HG03139 (cell line): Measurements from ENCODE around the gene SLC13A1.
"Not testable (repeated sequence)": the region's sequence is repeated elsewhere in the genome, so short reads cannot be mapped to it uniquely, and the experiment has no call there.

ENCODE experiments used
- ATAC-seq: cut with Tn5 transposase; IDR thresholded peaks from one replicate; pipeline ENCODE4 v1.9.1; 2021; ENCODE audit not compliant: unreplicated experiment

The SLC13A1 gene, protein sequence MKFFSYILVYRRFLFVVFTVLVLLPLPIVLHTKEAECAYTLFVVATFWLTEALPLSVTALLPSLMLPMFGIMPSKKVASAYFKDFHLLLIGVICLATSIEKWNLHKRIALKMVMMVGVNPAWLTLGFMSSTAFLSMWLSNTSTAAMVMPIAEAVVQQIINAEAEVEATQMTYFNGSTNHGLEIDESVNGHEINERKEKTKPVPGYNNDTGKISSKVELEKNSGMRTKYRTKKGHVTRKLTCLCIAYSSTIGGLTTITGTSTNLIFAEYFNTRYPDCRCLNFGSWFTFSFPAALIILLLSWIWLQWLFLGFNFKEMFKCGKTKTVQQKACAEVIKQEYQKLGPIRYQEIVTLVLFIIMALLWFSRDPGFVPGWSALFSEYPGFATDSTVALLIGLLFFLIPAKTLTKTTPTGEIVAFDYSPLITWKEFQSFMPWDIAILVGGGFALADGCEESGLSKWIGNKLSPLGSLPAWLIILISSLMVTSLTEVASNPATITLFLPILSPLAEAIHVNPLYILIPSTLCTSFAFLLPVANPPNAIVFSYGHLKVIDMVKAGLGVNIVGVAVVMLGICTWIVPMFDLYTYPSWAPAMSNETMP

DNA sequence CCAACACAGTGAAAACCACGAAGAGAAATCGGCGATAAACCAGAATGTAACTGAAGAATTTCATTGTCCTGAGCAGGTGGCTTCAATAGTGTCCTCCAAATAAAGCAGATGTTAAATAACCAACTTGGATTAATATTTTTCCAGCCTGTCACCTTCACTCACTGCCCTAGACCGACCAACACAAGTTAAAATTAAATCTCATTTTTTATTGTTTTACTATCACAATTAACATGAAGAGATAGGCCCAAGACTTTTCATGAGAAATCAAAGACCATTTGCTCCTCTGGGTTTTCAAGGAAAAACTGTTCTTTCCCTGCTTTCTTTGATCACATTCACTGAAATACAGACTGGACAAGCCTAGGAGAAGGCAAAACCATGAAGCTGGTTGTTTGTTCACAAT, at the start of gene SLC13A1:
TSS of gene SLC13A1 (minus strand) at position 87 of the 400 bp plus-strand sequence. CDS start at position 64, 23 bp downstream.
- ATAC-seq: no peak

DNA sequence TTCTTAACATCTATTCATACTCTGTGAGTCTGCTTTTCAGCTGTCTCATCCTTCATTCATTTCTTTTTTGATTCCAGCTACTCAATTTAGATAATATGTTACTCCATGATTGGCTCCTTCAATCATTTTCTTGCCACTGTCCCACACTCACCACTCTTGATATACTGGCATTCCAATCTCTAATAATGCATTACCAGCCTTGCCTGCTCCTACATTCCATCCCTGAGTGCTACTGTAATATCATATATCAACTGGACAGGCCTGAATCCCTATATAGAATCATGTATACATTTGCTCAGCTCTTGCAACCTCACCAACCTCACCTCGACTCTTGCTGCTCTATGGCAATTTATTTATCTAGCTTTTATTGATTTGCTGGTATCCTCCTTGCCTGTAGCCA, 45.0 kb upstream of the SLC13A1 start:
- no peak for ATAC-seq

DNA sequence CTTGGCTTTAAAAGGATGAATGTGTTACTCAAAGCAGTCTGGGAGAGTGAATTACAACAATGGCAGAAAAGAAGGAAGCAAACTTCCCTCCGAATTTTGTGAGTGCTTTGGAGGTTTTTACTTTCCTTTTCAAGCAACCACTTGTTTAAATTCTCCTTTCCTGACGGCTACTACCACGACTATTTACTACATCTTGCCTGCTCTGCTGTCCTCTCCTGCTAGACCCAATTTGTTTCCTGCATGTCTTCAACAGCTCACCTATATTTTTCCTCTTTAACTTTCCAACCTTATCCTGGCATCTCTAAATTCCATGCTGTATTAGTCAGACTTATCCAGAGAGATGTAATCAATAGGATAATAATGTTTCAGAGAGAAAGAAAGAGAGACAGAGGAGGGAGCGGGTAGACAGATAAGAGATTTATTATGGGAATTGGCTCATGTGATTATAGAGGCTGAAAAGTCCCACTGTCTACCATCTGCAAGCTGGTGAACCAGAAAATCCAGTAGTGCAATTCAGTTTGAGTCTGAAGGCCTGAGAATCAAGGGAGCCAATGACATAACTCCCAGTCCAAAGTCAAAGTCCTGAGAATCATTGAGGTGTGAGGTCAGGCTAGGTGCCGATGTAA, 42.8 kb upstream of the SLC13A1 start:
- ATAC-seq: no peak

GRCh38 chr7:123241809-123242208, 42.0 kb upstream of the SLC13A1 start:
- ATAC-seq: no peak

DNA sequence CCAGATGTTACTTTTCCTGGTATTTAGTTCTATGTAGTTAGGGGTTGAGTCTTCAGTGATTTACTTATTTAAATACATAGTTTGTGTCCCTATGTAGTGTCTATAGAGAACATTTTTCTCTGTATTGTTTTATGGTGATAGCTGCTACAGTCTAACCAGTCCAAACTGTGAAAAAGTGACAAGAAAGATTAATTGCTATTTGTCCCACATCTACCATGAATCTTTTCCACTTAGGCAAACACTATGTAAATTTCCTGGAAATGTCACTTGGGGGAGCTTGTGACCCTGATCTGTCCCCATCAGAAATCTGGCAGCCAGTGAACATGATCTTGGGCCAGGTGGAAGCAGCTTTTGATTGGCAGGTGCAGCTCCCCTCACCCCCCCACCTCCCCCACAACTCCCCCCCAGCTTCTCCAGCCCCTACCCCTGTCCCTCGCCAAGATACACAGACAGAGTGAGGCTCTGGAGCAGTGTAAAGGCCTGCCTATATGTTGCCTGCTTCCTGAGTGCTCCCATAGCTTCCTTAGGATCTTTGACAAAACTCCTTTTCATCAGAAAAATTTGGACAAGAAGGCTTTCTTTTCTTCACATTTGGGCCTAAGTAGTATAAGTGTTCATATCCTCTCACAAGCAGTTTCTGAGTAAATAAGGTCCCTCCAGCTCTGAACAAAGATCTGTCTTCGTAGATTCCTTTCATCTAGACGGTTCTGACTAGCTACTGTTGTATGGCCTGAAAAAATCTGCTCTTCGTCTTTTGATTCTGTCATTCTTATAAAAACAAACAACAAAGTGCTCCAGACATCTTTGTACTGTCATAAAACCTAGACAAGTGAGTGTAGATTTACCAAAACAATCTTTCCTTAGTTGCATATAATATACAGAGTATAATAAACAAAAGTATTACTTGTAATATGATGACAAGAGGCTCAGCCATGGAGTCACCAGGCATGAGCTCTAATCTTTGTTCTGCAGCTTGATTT, 31.5 kb upstream of the SLC13A1 start:
- ATAC-seq: no peak

- ATAC-seq: no peak
These were observed 30.8 kb upstream of the SLC13A1 start for GRCh38 chr7:123230603-123231002.

DNA sequence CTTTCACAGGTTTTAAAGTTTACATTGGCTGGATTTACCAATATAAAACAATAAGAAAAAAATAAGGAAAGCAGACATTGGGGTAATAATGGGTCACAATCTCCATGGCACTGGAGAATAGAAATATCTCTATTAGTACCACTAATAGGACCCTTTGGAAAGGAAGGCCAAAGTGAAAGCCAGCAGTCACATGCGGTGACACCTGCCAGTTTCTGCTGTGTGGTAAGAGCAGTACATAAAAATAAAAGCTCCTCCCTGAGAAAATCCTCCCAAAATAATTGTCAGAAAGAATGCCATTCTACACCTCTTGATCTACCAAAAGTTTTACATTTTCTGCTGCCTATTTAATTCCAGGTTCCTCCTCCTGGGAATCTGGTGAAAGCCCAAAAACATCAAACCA, 30.4 kb upstream of the SLC13A1 start:
- ATAC-seq: no peak

- no peak for ATAC-seq
These were observed 29.7 kb upstream of the SLC13A1 start for GRCh38 chr7:123229426-123229825.

GRCh38 chr7:123227666-123228065, 27.9 kb upstream of the SLC13A1 start:
- not testable (repeated sequence) for ATAC-seq

DNA sequence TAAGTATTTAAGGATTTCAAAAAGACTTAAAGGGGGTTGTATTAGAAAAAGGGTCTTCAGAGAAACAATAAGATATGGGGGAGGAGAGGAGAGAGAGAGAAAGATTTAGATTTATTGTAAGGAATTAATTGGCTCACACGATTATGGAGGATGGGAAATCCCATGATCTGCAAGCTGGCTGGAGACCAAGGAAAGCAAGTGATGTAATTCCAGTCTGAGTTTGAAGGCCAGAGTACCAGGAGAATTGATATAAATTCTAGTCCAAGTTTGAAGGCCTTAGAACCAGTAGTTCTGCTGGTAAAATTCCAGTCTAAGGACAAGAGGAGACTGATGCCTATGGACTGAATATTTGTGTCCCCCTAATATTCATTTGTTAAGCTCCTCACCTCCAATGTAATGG, 20.6 kb upstream of the SLC13A1 start:
- ATAC-seq: no peak

DNA sequence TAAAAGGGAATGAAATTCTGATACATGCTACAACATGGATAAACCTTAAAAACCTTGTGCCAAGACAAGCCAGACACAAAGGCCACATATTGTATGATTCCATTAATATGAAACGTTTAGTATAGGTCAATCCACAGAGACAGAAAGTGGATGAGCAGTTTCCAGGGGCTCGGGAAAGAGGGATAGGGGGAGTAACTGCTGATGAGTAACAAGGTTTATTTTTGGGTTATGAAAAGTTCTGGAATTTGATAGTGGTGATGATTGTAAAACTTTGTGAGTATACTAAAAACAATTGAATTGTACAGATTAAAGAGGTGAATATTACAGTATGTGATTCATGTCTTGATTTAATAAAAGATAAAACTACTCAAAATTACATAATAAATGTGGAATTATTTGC, 19.1 kb upstream of the SLC13A1 start:
- ATAC-seq: no peak

DNA sequence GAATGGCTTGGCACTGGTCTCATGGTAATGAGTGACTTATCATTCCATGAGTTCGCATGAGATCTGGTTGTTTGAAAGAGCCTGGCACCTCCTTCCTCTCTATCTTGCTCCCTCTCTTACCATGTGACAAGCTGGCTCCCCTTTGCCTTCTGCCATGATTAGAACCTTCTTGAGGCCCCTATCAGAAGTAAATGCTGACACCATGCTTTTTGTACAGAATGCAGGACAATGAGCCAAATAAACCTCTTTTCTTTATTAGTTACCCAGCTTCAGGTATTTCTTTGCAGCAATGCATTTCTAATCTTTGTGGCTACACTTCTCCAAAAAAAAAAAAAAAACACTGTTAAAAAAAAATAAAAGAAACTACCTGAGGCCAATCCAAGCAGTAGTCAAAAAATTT, 17.1 kb upstream of the SLC13A1 start:
- no peak for ATAC-seq

DNA sequence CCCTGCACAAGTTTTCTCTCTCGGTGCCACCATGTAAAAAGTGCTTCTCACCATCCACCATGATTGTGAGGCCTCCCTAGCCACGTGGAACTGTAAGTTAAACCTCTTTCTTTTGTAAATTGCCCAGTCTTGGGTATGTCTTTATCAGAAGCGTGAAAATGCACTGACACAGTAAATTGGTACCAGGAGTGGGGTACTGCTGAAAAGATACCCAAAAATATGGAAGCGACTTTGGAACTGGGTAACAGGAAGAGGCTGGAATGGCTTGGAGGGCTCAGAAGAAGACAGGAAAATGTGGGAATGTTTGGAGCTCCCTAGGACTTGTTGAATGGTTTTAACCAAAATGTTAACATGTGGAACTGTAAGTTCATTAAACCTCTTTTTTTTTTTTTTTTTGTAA, 15.6 kb upstream of the SLC13A1 start:
- no peak for ATAC-seq

DNA sequence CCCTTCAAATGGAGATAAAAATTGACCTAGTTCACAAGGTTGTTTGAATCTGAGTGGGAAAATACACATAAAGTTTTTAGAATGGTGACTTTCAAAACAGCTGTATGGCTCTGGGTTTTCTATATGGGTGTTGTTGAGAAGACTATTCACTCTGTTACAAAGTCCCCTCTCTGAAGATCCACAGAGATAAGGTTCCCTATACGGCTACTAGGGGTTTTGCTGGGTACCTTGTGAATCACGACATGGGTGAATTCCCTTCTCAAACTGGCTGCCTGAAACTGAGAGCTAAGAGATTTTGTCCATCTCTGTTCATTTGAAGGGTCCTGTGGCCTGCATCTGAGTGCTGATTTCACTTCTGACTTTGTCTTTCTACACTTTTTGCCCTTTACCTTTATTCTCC, 11.8 kb upstream of the SLC13A1 start:
- ATAC-seq: no peak

DNA sequence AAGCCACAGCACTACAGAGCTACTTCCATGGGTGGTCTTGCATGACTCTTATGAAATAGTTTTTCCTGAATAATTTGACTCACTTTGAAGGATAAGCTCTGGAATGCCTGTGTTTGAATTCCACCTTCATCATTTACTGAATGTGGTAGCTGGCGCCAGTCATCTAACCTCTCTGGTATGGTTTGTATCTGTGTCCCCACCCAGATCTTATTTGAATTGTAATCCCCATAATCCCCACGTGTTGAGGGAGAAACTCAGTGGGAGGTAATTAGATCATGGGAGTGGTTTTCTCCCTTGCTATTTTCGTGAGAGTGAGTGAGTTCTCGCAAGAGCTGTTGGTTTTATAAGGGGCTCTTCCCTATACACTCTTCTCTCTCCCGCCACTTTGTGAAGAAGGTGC, 11.2 kb upstream of the SLC13A1 start:
- ATAC-seq: no peak

GRCh38 chr7:123209786-123210185, 10.0 kb upstream of the SLC13A1 start:
- no peak for ATAC-seq

- ATAC-seq: no peak
These were observed 9.0 kb upstream of the SLC13A1 start for GRCh38 chr7:123208793-123209192.

- no peak for ATAC-seq
These were observed 4.6 kb upstream of the SLC13A1 start for GRCh38 chr7:123204206-123204835.

DNA sequence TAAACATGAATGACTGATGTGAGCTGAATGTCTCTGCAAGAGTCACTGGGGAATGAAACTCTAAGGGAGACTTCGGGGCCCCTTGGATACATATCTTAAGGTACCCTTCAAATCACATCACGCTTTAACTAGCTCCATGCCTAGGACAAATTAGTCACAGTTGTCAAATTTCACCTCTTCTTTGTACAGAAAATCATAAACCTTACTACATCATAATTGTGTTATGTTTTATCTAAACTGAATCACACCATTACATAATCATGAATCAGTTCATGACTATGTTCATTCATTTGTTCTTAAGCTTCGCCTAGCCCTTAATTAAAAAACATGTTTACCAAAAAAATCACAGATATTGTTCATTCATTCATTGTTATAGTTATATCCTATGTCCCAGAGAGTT, 2.1 kb upstream of the SLC13A1 start:
- ATAC-seq: no peak
